OCI-LY1 (cell line): ENCODE data around the gene SLC17A4.

Source experiments
- EZH2 ChIP-seq: fragments of 200-600 bp; sonication (generic), shearing (Covaris generic); IDR thresholded peaks from 2 replicates; pipeline ENCODE4 v1.8.0; 2017; ENCODE audit warnings: borderline replicate concordance, mixed run types, mild to moderate bottlenecking, antibody characterized with exemption, low read length, moderate library complexity, mixed read lengths
- TF ChIP-seq, protein P1 (sequence below): fragments of 200-600 bp; sonication (generic), shearing (Covaris generic); IDR thresholded peaks from 2 replicates; pipeline ENCODE4 v1.5.1; 2017; ENCODE audit warnings: mild to moderate bottlenecking, antibody characterized with exemption, low read length, moderate library complexity, mixed read lengths

GRCh38 chr6:25745836-25746235, 8.7 kb upstream of the SLC17A4 start:
- no peak for TF ChIP-seq EZH2
- TF ChIP-seq, protein P1, sequence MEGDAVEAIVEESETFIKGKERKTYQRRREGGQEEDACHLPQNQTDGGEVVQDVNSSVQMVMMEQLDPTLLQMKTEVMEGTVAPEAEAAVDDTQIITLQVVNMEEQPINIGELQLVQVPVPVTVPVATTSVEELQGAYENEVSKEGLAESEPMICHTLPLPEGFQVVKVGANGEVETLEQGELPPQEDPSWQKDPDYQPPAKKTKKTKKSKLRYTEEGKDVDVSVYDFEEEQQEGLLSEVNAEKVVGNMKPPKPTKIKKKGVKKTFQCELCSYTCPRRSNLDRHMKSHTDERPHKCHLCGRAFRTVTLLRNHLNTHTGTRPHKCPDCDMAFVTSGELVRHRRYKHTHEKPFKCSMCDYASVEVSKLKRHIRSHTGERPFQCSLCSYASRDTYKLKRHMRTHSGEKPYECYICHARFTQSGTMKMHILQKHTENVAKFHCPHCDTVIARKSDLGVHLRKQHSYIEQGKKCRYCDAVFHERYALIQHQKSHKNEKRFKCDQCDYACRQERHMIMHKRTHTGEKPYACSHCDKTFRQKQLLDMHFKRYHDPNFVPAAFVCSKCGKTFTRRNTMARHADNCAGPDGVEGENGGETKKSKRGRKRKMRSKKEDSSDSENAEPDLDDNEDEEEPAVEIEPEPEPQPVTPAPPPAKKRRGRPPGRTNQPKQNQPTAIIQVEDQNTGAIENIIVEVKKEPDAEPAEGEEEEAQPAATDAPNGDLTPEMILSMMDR = no peak
